GM18507 (cell line): ENCODE results near the gene UGT3A1.
"Not testable (repeated sequence)": the region's sequence is repeated elsewhere in the genome, so short reads cannot be mapped to it uniquely, and the experiment has no call there.

Experiments used
- DNase-seq: peaks from one replicate; pipeline ENCODE4 v3.0.0; 2011; ENCODE audit warnings: low read depth; ENCODE audit not compliant: insufficient read length; ENCODE audit errors: extremely low spot score
- FAIRE-seq: peaks from 2 replicates; lab custom pipeline; 2011; peaks lifted over from hg19 to GRCh38; lab: Jason Lieb, UNC

Gene UGT3A1

GRCh38 chr5:35990941-35991611 is at the start of gene UGT3A1:
Gene UGT3A1, minus strand, starts transcription at chr5:35991390. Its CDS starts 150 bp downstream, at chr5:35991240.
- DNase-seq = no peak
- FAIRE-seq = no peak

DNA sequence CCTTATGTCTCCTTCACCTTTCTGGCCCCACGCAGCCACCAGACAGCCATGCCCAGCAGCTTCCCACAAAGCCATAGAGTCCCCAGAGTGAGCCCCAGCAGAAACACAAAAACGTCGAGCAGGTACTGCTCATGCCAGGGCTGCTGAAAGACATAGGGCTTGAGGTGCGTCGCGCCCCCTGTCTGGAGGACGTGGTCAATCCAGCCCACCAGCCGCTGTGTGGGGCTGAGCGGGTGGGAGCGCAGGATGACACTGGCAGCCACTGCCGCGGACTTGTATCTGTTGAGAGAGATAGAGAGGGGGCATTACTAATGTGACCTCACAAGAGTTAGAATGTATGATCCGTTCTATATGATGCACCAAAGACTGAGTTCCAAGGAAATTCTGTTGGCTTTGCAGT is 44.5 kb upstream of the UGT3A1 start:
- DNase-seq (no peak), FAIRE-seq (no peak)

DNA sequence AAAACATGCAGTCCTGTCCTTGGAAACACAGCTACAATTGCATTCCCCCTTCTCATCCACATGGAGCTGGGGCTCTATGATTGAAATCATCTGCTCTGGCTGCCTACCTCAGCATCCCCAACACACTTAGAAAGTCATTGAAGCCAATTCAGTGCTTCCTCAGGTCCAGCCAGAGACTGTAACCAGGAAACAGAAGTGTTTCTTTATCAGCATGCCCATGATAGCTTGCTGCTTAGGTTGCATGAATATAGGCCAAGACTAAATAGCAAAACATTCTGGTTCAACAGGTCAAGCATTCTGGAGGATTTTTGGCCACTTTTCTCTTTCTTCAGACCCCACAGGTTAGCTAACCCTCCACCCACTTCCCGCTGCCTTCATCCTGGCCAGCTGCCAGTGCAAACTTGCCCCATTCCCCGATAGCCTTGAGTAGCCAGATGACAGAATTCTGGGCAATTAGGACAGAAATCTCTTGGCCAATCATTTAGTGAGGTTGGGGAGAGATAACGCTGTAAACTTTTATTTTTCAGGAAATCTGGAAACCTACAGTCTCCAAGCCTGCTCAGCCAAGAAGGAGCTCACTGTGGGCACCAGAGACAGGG is 43.4 kb upstream of the UGT3A1 start:
- not testable (repeated sequence) for FAIRE-seq, DNase-seq

DNA sequence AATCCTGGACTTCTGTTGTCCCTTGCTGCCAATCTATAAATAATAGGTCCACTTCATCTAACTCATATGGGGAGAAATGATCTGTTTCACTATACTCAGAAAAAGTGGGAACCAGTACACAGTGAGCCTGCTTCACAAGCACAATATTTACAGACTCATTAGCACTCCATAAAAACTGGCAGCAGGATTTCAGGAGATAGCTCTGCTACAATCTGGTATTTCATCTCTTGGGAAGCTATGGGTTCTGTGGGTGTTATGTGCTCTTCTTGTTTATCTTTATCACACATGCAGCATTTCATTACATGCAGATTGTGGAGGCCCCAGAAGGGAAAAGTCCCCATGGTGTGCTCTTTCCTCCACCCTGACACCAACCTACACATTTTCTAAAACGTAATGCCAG is 42.3 kb upstream of the UGT3A1 start:
- DNase-seq (no peak), FAIRE-seq (no peak)

DNA sequence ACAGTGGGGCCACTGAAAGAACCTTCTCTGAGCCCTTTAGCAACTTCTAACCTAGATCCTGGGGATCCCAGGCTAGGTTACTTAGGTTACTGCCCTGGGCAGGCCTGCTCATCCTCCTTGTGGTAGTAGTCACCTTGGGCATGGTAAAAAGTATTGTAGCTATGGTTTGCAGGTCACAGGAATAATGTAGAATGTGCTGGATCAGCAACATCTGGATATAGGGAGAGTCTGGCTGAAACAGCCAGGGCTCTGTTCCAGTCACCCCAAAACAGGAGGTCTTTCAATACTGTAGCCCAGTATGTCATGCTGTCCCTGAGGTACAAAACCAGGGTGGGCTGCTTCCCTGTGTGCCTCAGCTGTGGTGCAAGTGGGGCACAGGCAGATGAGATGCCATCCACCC is 41.9 kb upstream of the UGT3A1 start:
- FAIRE-seq (no peak), DNase-seq (no peak)

DNA sequence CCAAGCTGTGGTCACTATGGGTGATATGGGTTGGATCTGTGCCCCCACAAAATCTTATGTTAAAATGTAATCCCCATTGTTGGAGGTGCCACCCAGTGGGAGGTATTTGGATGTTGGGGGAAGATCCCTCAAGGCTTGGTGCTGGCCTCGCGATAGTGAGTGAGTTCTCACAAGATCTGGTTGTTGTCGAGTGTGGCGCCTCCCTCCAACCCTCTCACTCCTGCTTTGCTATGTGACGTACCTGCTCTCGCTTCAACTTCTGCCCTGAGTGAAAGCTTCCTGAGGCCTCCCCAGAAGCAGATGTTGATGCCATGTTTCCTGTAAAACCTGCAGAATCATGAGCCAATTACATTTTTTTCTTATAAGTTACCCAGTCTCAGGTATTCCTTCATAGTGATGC is 40.0 kb upstream of the UGT3A1 start:
- no peak for FAIRE-seq
- DNase-seq = no peak

DNA sequence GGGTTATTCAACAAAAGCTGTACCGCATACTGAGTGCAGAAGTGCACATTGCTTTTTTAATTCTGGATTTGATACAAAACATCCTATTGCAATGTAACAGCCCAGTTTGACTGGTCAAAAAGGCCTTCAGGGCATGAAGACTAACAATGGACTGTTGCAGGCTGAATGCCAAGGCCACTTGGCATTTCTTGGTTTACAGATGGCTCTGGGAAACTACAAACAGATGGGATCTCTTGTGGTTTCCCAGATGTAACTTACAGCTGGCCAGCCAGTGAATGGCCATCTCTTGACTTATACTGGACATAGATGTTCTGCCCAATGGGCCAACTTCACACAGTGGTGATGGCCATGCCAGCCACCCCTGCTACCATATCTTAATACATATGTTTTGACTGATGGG is 38.7 kb upstream of the UGT3A1 start:
- DNase-seq (no peak), FAIRE-seq (no peak)

DNA sequence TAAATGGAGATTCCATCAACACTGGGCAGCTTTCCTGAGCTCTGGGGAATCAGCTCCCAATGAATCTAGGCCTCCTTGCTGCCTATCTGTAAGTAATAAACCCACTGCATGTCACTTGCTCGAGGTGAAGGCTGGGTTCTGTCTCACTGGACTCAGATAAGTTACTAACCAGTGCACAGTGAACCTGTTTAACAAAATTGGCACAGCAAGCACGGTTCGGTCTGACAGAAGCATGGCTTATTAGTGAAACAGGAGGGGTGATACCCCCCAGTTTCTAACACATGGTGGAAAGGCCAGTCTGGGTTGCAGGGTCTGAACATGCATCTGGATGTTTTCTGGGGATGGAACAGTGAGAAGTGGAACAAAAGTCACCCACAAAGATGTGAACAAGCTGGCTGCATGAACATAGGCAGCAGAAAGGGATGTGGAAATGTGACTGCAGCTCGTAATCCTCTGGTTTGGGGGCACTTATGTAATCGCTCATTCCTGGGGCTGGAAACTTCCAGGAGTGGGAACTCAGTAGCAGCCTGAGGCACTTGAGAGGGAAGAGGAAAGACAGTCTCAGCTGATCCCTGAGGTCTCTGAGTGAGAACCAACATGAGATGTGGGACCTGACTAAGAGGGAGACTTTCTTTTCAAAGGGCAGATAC is 37.8 kb upstream of the UGT3A1 start:
- no peak for FAIRE-seq
- DNase-seq = no peak

GRCh38 chr5:36027711-36028110 is 36.5 kb upstream of the UGT3A1 start:
- no peak for FAIRE-seq
- no peak for DNase-seq

DNA sequence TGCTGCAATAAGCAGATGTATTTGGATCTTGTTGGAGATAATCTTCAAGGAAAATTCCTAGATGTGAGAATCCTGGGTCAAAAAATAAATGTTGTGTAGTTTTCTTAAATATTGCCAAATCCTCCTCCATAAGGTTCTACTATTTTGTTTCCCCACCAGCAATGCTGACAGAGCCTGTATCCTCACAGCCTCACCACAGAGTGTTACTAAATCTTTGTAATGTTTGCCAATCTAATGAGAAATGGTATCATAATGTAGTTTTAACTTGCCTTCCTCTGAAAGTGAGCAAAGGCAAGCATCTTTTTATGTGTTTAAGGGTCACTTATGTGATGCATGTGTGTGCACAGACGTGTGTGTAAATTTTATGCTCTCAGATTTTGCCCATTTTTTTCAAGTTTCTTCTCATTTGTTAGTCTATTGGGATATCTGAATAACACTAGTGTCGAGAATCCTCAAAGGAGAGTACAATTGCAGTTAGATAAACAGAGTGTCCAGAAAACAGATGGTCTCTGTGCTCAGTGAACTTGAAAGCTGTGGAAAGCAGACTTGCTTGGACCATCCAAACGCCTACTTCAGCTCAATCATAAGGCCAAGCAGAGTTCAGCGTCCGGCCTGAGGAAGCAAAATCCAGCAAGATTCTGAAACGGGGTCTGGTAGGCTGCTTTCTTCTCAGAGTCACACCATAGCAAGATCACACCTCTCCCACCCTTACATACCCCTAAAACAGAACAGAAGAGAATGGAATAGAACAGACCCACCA is 35.7 kb upstream of the UGT3A1 start:
- DNase-seq (no peak), FAIRE-seq (no peak)

GRCh38 chr5:36022246-36022645 is 31.1 kb upstream of the UGT3A1 start:
- FAIRE-seq, DNase-seq: not testable (repeated sequence)

- not testable (repeated sequence) for DNase-seq, FAIRE-seq
Observed at GRCh38 chr5:36019584-36019983, 28.4 kb upstream of the UGT3A1 start.

DNA sequence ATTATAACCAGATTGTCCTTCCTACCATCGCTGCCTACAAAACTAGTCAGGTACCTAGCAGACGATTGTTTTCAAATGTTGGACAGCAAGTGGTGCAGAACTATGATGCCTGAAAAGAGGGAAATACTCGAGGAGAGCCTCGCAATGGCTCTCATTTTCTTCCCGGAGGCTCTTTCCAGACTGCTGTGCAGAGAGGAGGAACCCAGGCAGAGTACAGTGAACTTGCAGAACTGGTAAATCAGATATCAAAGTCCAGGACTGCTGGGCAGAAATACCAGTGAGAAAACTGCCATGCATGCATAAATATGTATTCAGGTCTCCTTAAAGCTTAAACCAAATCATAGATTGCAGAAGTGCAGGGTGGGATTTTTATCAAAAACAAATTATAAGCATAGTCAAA is 26.4 kb upstream of the UGT3A1 start:
- FAIRE-seq (no peak), DNase-seq (no peak)

- DNase-seq = no peak
- FAIRE-seq = no peak
Observed at GRCh38 chr5:36017004-36017403, 25.8 kb upstream of the UGT3A1 start.

GRCh38 chr5:36013182-36013581 is 22.0 kb upstream of the UGT3A1 start:
- FAIRE-seq (no peak), DNase-seq (no peak)

DNA sequence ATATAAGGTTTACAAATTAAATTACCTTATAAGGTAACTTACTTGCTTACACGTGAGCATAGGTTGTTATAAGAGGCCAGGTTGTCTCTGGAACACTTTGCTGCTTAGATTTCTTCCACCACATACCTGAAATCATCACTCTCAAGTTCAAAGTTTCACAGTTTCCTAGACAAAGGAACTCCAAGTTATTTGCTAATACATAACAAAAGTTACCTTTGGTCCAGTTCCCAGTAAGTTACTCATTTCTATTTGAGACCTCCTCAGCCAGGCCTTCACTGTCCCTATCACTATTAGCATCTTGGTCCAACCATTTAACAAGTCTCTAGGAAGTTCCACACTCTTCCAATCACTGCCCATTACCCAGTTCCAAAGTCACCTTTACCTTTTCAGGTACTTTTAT is 18.5 kb upstream of the UGT3A1 start:
- DNase-seq (no peak), FAIRE-seq (no peak)

DNA sequence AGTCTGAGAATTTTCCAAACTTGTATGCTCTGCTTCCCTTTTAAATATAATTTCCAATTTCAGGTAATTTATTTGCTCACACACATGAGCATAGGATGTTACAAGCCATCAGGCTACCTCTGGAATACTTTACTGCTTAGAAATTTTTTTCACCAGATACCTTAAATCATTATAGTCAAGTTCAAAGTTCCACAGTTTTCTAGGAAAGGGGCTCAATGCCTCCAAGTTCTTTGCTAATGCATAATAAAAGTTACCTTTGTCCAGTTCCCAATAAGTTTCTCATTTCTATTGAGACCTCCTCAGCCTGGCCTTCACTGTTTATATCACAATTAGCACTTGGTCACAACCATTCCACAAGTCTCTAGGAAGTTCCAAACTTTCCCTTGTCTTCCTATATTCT is 16.2 kb upstream of the UGT3A1 start:
- FAIRE-seq (no peak), DNase-seq (no peak)

DNA sequence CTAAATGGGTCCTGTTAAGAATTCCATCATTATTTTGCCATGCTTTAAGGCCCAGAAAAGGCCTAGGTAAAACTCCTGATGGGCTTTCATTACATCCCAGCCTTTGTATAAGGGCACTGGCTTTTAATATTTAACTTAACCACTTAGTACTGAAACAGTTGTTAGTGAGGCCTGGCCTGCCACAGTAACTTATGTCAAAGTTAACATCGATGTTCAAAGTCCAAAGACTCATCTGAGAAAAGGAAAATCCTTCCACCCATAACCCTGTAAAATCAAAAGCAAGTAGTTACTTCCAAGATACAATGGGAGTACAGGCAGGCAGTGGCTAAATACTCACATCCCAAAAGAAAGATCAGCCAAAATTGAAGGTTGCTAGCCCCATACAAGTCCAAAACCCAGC is 15.0 kb upstream of the UGT3A1 start:
- DNase-seq (no peak), FAIRE-seq (no peak)

- no peak for FAIRE-seq
- no peak for DNase-seq
Observed at GRCh38 chr5:36001032-36001431, 9.8 kb upstream of the UGT3A1 start.

GRCh38 chr5:35999547-35999946 is 8.4 kb upstream of the UGT3A1 start:
- FAIRE-seq (no peak), DNase-seq (no peak)
